Central memory CD8-positive, alpha-beta T cell (primary cell): ENCODE results near the gene BID.
"Not testable (repeated sequence)": the region's sequence is repeated elsewhere in the genome, so short reads cannot be mapped to it uniquely, and the experiment has no call there.

Source experiments
- ATAC-seq: fragments of 150-1000 bp; cut with Tn5 transposase; replicated peaks from 2 replicates; pipeline ENCODE4 v1.10.0; 2022; ENCODE audit warnings: mild to moderate bottlenecking, moderate FRiP score, moderate number of reproducible peaks; ENCODE audit not compliant: poor library complexity, severe bottlenecking; ENCODE audit errors: extremely low read depth
- DNase-seq, 2 donors: peaks; one replicate each; pipeline ENCODE4 v3.0.0; 2021; ENCODE audit warnings: low spot score in 2 of 2
- H3K27ac Mint-ChIP-seq: one replicate; pipeline ENCODE4 v1.8.0; 2022; ENCODE audit warnings: low read depth, mild to moderate bottlenecking, moderate library complexity, mixed read lengths
- H3K27me3 Mint-ChIP-seq: one replicate; pipeline ENCODE4 v1.8.0; 2022; ENCODE audit warnings: mixed read lengths
- H3K36me3 Mint-ChIP-seq: one replicate; pipeline ENCODE4 v1.8.0; 2022; ENCODE audit warnings: mild to moderate bottlenecking, moderate library complexity, mixed read lengths; ENCODE audit not compliant: insufficient read depth
- H3K4me1 Mint-ChIP-seq: one replicate; pipeline ENCODE4 v1.8.0; 2022; ENCODE audit warnings: mixed read lengths
- H3K4me3 Mint-ChIP-seq: one replicate; pipeline ENCODE4 v1.8.0; 2022; ENCODE audit warnings: mild to moderate bottlenecking, moderate library complexity, mixed read lengths
- H3K9me3 Mint-ChIP-seq: one replicate; pipeline ENCODE4 v1.8.0; 2022; ENCODE audit warnings: mixed read lengths

Gene BID

GRCh38 chr22:17767233-17768065 is 6.8 kb downstream of the BID start:
- Mint-ChIP-seq H3K27ac (peak overlapping the region; percentile 86), H3K9me3 (no peaks in the 10 kb centered on the region)

GRCh38 chr22:17764852-17765251 is 9.4 kb downstream of the BID start:
- H3K36me3 Mint-ChIP-seq, result not testable (repeated sequence)

More at GRCh38 chr22:17767233-17768065, 6.8 kb downstream of the BID start:
- Mint-ChIP-seq H3K4me1 (peaks cover 46% of the 10 kb centered on the region), H3K36me3 (peaks cover 13% of the 10 kb centered on the region), H3K27me3 (no peaks in the 10 kb centered on the region), H3K4me3 (peak overlapping the region; percentile 73)
- DNase-seq, result peak in 1 of 2 donors; percentile 53
- ATAC-seq, result peak; percentile 94

GRCh38 chr22:17764036-17764435 is 10.2 kb downstream of the BID start:
- peaks cover 23% of the 10 kb centered on the region for H3K4me1 Mint-ChIP-seq
- DNase-seq (no peak), ATAC-seq (no peak)
- peaks cover 9% of the 10 kb centered on the region for H3K36me3 Mint-ChIP-seq
- H3K27ac Mint-ChIP-seq, result peak overlapping the region; percentile 46
- H3K9me3 Mint-ChIP-seq, result no peaks in the 10 kb centered on the region
- no peak overlapping the region for H3K4me3 Mint-ChIP-seq
- no peaks in the 10 kb centered on the region for H3K27me3 Mint-ChIP-seq

More at GRCh38 chr22:17764852-17765251, 9.4 kb downstream of the BID start:
- ATAC-seq, H3K27me3 Mint-ChIP-seq, H3K27ac Mint-ChIP-seq, DNase-seq, H3K4me3 Mint-ChIP-seq, H3K9me3 Mint-ChIP-seq: not testable (repeated sequence)
- peaks cover 31% of the 10 kb centered on the region for H3K4me1 Mint-ChIP-seq

- H3K27me3 Mint-ChIP-seq, H3K4me3 Mint-ChIP-seq, ATAC-seq, H3K36me3 Mint-ChIP-seq, DNase-seq, H3K9me3 Mint-ChIP-seq: not testable (repeated sequence)
- H3K27ac Mint-ChIP-seq, result peak overlapping the region; percentile 46
- H3K4me1 Mint-ChIP-seq, result peaks cover 26% of the 10 kb centered on the region
Observed at GRCh38 chr22:17763442-17763841, 10.8 kb downstream of the BID start.

GRCh38 chr22:17761138-17761488 is 13.2 kb downstream of the BID start:
- Mint-ChIP-seq H3K27ac (no peak overlapping the region), H3K4me1 (peaks cover 23% of the 10 kb centered on the region), H3K9me3 (no peaks in the 10 kb centered on the region), H3K27me3 (no peaks in the 10 kb centered on the region), H3K36me3 (peaks cover 5% of the 10 kb centered on the region), H3K4me3 (no peak overlapping the region)
- ATAC-seq (no peak), DNase-seq (no peak)

GRCh38 chr22:17754233-17754925 is 19.9 kb downstream of the BID start:
- H3K27ac Mint-ChIP-seq, result peak overlapping the region; percentile 71
- no peak overlapping the region for H3K4me3 Mint-ChIP-seq
- peaks cover 17% of the 10 kb centered on the region for H3K4me1 Mint-ChIP-seq
- no peak for DNase-seq
- no peaks in the 10 kb centered on the region for H3K27me3 Mint-ChIP-seq
- ATAC-seq, result no peak
- no peaks in the 10 kb centered on the region for H3K9me3 Mint-ChIP-seq
- peaks cover 3% of the 10 kb centered on the region for H3K36me3 Mint-ChIP-seq

- no peaks in the 10 kb centered on the region for H3K27me3 Mint-ChIP-seq
- DNase-seq, result no peak
- H3K4me3 Mint-ChIP-seq, result no peak overlapping the region
- H3K27ac Mint-ChIP-seq, result no peak overlapping the region
- H3K4me1 Mint-ChIP-seq, result peaks cover 15% of the 10 kb centered on the region
- ATAC-seq, result no peak
- H3K9me3 Mint-ChIP-seq, result no peaks in the 10 kb centered on the region
- peaks cover 3% of the 10 kb centered on the region for H3K36me3 Mint-ChIP-seq
Observed at GRCh38 chr22:17753401-17753989, 20.8 kb downstream of the BID start.

GRCh38 chr22:17751596-17751995 is 22.7 kb downstream of the BID start:
- Mint-ChIP-seq H3K27me3 (no peaks in the 10 kb centered on the region), H3K27ac (peak overlapping the region; percentile 75)

GRCh38 chr22:17749605-17750395 is 24.5 kb downstream of the BID start:
- Mint-ChIP-seq H3K4me3 (no peak overlapping the region), H3K27me3 (no peaks in the 10 kb centered on the region), H3K4me1 (peaks cover 10% of the 10 kb centered on the region), H3K9me3 (no peaks in the 10 kb centered on the region), H3K36me3 (peaks cover 7% of the 10 kb centered on the region), H3K27ac (peak overlapping the region; percentile 82)
- ATAC-seq, result no peak
- DNase-seq, result no peak

More at GRCh38 chr22:17751596-17751995, 22.7 kb downstream of the BID start:
- Mint-ChIP-seq H3K4me1 (peaks cover 12% of the 10 kb centered on the region), H3K4me3 (no peak overlapping the region), H3K36me3 (peaks cover 5% of the 10 kb centered on the region), H3K9me3 (no peaks in the 10 kb centered on the region)
- ATAC-seq (no peak), DNase-seq (no peak)

GRCh38 chr22:17748555-17749353 is 25.5 kb downstream of the BID start:
- H3K4me3 Mint-ChIP-seq, result no peak overlapping the region
- ATAC-seq (no peak), DNase-seq (no peak)
- no peak overlapping the region for H3K27ac Mint-ChIP-seq
- H3K27me3 Mint-ChIP-seq, result no peaks in the 10 kb centered on the region
- H3K36me3 Mint-ChIP-seq, result peaks cover 6% of the 10 kb centered on the region
- no peaks in the 10 kb centered on the region for H3K9me3 Mint-ChIP-seq
- peaks cover 9% of the 10 kb centered on the region for H3K4me1 Mint-ChIP-seq

GRCh38 chr22:17746916-17747315 is 27.4 kb downstream of the BID start:
- Mint-ChIP-seq H3K27ac (no peak overlapping the region), H3K27me3 (no peaks in the 10 kb centered on the region), H3K4me1 (peaks cover 14% of the 10 kb centered on the region), H3K9me3 (no peaks in the 10 kb centered on the region), H3K36me3 (peaks cover 6% of the 10 kb centered on the region), H3K4me3 (no peak overlapping the region)
- no peak for DNase-seq
- ATAC-seq, result no peak
